ENCODE results near the gene CACNG5.

Gene CACNG5, protein sequence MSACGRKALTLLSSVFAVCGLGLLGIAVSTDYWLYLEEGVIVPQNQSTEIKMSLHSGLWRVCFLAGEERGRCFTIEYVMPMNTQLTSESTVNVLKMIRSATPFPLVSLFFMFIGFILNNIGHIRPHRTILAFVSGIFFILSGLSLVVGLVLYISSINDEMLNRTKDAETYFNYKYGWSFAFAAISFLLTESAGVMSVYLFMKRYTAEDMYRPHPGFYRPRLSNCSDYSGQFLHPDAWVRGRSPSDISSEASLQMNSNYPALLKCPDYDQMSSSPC

DNA sequence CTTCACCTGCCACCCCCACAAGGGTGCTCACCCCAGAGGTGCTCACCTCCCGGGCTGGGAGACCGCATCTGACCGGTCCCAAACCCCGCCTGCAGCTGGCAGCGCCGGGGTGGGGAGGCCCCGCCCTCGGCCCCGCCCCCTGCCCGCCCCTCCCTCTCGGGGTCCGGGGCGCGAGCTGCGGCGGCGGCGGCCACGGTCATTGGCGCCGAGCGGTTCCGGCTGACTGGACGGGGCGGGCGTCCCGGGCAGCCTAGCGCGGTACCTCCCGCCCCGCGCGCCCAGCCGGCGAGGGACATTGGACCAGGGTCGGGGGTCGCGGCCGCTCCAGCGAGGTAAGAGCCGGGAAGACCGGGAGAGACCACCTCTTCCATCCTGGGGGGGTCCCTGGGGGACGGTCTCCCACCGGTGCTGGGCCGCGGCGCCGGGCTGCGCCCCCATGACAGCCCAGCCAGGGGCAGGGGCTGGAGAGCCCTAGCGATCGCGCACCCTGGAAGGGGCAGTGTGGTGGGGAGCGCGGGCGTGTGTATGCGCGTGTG, at the start of gene CACNG5:
Gene CACNG5, plus strand, starts transcription at position 199 of the 536 bp plus-strand sequence. CDS start 42,216 bp downstream, outside the sequence.
- no peak for DNase-seq

DNA sequence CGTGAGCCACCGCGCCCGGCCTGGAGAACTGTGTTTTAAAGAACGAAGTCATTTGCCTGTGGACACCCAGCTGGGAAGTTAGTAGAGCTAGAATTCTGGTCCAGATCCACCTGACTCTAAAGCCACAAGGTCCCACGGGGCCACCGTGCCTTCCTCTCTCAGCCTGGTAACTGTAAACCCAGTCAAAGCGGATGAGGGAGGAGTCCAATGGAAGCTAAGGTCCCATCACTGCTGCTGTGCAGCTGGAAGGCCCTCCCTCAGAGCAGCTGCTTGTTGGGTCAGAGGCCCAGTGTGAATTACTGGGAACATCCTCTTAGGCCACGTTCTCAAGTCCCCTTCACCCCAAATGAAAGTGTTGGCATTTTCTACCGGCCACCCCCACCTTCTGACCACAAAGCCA, 48.8 kb upstream of the CACNG5 start:
- DNase-seq, result no peak

DNA sequence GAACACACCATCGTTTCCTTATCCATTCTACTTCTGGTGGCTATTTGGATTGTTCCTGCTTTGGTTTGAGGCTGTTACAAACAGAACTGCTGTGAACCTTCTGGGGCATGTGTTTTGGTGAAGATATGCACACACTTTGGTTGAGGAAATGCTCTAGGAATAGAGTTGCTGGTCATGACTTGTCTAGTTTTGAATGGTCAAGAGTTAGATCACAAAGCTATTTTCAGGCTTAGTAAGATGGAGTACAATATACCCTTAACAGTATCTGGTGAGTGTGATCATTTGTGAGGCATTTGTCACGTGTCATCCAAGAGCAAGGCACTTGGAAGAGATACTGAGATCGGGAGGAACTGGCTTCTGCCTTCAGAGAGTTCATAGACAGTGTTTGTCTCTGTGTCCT, 47.0 kb upstream of the CACNG5 start:
- DNase-seq, result no peak

DNA sequence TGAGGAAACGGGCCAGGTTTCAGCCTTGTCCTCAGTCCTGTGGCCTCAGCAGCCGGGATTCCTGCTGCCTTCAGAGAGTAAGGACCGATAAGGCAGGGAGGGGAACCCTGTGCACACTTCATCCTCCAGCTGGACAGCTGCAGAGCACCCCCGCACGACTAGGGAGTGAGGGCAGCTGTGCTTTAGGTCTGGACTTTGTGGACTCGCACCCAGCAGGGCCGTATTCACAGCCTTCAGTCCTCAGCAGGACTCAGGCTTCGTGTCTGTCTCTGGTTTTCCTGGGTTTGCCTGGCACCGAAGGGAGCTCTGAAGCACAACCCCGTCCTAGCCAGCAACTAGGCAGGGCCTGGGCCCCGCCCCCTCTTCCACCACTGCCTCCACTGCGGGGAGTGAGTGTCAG, 45.8 kb upstream of the CACNG5 start:
- DNase-seq, result no peak

DNA sequence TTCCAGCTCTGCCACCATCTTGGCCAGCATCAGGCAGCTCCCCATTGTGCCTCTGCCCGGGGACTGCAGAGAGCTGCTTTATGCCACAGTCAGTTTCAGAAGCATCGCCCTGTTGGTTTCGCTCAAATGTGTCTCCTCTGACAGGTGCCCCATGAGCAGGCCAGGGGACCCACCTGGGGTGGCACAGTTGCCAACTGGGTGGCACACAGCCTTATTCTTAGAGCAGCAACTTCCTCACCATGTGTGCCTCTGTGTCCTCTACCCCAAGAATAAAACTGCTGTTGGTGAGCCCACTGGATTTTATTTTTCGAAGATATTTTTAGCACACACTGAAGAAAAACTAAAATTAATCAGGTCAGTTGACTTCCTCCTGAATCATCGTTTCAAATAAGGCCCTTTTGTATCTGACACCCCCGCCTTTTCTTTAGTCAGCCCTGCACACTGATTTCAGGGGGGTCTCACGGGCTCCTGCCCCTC, 44.9 kb upstream of the CACNG5 start:
- no peak for DNase-seq

DNA sequence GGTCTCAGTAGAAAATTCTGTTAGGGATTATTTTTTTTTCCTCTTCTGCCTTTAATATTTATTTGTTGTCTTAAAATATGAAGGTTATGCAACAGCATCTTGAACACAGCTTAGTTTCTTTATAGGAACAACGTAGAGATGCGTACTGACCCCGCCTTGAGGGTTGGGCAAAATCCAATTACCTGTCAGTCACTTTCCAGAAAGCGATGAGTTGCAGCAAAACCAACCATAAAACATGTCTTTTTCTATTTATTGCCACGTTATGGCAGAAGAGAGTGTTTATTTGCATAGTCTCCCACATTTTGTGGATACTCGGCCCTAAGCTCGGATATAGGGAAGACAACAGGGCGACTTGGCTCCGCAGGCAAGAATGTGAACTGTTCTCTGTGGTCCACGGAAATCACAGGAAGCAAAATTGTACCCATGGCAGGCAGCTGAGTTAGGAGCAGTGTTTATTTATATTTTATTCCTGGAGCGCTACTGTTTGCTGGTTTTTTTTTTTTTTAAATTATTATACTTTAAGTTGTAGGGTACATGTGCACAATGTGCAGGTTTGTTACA, 44.3 kb upstream of the CACNG5 start:
- no peak for DNase-seq

DNA sequence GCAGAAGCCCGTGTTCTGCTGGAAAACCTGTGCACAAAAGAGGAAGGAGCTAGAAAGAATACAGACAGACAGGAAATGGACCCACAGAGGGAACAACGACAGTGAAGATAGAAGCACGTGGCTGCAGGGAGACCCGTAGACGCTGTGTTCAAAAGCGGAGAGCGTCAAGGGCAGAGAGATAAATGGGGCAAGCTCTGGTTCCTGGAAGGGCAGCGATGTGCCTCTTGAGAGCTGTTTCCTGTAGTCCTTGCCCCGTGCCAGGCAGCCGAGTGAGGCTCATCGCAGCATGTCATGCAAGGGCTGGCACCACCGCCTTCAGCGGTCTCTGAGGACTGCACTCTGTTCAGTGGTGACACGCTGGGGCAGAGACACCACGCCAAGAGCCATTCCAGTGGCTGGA, 43.6 kb upstream of the CACNG5 start:
- no peak for DNase-seq

DNA sequence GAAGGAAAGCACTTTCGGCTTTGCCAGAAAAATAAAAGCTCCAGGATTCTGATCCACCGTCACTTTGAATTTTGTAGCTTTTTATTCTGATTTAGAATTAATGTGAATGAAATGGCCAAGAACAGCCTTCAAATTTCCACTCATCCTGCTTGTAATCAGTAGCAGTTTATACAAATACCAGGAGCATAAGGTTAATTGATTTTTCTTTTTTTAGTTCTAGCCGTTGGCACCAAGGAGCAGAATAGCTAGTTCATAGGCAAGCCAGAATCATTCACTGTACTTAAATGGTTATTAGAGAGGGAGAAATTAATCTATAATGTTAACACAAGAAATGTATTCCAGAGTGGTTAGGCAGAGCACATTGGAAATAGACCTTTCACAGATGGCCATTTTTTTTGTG, 41.1 kb upstream of the CACNG5 start:
- no peak for DNase-seq

DNA sequence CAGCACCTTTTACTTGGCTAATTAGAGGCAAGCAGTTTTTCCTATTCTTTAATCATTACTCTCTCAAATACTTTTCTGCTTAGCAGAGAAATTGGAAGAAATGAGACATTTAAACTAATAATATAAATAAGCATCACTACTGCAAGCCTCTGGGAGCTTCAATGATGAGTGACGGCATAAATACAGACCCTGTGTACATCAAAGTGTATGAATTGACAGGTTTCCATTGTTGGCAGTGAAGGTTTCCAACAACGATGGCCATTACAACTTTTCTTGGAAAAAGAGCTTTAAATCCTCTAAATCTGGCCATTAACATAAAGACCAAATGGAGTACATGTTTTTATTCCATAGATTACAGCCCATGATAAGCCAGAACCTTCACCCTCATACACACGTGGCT, 39.4 kb upstream of the CACNG5 start:
- no peak for DNase-seq

DNA sequence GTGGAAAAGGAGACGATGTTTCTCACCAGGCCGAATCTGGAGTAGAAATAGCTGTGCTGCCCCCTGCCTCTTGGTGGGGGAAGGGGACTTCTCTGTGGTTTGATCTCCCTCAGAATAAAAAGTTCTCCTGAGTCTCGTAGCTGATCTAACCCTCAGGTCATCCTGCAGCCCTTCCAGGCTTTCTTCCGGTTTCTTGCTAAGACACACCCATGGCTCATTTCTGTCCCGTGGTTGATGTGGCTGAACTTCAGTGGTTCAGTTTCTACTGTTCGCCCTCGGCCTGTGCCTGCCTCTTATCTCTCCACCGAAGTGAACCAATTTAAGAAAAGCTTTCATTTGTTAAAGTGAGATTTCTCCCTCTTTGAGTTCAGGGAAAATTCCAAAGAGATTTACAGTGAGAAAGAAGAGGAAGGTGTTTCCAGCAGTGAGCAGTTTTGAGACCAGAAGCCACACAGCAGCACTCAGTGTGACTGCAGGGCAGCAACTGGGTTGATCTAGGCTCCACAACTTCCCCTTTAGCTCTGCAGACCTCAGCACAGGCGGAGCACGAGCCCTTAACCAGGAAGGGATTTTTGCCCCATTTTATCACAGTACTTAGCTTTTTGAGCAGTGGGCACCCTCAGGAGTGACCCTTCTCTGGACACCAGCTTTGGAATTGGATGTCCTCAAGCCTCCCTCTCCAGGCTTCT, 34.9 kb upstream of the CACNG5 start:
- DNase-seq, result no peak

DNA sequence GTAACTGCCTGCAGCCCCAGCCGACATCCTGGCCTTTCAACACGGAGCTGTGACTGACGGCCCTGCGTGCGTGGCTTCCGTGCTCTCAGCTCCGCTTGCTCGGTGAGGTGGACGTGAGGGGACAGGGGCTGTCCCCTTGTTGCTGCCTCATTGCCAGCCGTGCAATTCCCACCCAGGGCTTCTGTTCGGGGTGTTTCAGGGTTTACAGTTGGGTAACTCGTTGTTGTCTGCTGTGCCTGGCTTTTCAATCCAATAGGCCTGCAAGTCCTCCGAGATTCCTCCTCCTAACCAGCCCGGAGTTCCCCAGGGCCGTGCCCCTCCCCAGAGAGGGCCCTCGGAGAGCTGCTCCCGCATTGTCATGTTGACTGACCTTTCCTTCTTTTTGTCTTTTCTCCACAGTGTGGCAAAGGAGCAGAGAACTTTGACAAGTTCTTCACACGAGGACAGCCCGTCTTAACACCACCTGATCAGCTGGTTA, 31.4 kb upstream of the CACNG5 start:
- DNase-seq, result no peak

DNA sequence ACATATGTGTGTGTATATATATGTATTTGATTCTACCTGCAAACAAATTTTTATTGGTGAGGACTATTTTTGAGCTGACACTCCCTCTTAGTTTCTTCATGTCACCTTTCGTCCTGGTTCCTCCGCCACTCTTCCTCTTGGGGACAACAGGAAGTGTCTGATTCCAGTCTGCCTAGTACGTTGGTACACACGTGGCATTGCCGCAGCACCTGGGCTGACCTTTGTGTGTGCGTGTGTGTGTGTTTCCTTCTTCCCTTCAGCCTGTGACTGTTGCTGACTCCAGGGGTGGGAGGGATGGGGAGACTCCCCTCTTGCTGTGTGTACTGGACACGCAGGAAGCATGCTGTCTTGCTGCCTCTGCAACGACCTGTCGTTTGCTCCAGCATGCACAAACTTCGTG, 29.4 kb upstream of the CACNG5 start:
- DNase-seq, result no peak

DNA sequence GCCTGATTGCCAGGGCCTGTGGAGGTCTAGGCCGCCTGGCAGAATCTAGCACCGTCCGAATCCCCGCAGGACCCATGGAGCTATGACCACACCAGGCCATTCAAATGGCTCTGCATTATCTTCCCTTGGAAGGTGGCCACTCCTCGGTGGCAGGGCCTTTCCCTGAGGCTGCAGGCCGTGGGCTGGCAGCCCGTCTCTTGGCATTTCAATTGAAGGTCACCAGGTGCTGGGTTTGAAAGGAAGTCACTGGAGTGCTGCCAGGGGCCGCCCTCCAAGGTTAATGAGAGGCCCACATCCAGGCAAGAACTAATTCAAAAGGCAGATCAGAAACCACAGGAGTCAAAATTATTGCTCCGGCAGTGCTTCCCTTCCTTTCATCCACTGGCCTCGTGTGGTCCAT, 27.7 kb upstream of the CACNG5 start:
- DNase-seq, result no peak

DNA sequence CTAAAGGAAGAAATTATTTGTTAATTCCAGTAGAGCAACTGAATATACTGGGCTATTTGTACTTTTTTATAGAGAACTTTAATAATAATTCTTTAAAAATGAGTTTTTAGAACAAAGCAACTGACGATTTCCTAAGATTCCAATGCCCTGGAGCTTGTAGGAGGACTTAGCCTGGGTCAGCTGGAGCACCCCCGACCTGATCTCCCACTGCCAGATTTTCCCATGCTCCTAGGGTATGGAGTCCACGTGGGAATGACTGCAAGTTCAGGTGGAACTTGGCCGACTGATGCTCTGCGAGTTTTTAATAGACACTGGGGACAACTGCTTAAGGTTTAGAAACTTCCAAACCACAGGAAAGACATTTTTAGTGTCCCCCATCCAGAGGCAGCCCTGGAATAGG, 25.5 kb upstream of the CACNG5 start:
- DNase-seq, result no peak

DNA sequence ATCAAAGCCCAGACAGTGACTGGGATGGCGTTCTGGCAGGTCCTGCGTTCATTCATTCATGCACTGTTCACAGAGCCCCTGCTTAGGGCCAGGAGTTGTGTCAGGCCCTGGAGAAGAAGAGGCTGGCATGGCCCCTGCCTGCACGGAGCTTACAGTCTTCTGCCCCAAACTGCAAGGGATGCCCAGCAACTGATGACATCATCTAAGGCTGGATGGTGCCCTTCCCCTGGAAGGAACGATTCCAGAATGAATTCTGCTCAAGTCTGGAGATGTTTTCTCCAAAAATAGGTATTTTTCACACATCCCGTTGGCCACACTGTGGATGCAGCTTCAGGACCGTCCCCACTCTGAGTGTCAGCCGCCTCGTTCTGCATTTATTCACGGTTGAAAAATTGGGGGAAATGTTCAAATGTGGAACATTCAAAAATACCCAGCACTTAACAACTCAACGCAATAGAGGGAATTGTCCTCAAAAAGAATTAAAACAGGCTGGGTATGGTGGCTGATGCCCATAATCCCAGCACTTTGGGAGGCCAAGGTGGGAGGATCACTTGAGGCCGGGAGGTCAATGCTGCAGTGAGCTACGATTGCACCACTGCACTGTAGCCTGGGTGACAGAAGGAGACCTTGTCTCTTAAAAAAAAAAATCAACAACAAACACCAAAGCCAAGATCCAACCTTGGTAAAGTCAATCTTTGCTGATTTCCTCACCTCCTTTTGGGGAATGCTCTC, 23.8 kb upstream of the CACNG5 start:
- no peak for DNase-seq

DNA sequence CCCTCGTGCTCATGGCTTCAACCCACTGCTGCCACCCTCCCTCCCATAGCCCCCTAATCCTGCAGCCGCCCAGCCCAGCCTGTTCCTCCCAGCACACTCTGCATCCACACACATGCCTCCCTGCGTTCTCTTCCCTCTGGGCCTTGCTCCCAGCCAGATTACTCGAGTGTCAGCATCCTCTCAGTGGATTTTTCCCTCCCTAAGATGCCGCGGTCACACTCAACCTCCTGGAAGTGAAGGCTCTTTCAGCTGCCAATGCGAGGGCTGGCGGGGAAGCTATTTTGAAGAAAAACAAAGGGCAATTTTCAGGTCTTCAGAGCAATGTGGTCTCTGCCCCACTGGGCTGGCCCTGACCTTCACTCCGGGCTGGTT, 23.2 kb upstream of the CACNG5 start:
- no peak for DNase-seq

DNA sequence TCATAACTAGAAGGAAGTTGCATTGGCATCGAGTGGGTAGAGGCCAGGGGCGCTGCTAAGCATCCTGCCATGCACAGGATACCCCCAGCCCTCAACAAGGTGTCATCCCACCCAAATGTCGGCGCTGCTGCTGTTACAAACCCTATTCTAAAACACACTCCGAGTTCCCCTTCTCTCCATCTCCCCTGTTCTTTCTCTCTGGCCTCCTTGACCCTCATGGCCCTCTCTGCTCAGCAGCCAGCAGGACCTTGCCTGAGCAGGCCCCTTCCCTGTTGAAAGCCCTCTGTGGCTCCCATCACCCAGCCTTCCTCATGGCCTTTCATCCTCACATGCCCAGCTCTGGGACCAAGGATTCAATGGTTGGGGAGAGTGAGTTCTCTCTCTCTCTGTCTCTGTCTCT, 22.3 kb upstream of the CACNG5 start:
- DNase-seq, result no peak

DNA sequence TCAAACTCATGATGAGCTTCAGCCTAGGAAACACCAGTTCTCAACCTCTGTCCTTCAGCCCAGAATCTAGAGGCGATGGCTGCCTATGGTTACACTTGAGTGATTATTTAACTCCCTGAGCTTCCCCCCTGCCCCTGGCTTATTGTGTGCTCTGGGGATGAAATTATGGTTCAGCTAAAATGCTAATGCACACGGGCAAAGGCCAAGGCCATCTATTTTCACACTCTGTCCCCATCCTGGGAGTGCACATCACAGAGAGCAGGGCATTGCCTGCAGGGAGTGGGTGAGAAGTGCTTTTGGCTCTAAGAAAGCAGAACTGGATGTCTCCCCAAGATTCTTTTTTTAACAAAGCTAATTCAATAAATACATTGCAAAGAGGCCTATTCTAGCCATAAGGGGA, 21.6 kb upstream of the CACNG5 start:
- no peak for DNase-seq

DNA sequence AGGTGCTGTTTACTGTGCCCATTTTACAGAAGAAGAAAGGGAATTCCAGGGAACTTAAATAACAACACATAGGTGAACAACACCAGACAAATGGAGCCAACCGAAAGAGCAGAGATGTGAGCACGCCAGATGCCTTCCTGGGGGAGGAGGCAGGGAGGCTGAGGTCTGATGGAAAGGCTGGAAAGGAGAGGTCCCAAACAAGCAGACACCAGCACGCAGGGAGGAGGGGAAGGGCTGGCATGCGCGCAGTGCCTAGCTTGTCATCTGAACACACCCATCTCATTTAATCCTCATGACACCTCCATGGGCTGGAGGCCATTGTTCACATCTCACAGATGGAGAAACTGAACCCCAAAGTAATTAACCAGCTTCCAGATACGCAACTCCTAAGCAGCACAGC, 20.9 kb upstream of the CACNG5 start:
- DNase-seq, result no peak

DNA sequence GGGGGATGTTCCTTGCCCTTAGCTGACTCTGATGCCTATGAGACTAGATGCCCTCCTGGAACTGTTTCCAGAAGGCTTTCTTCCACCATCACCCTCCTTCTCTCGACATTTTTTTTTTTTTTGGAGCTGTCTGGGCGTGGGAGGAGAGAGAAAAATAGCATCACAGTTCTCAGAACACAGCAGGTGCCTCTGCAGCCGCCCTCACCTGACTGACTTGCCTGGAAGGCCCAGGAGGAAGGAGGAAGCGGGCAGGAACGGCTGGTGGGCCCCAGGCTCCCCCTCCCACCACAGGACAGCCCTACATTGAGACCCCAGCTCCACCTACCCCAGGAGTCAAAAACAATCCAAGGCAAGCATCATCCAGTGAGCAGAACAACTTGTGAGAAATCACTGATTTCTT, 20.3 kb upstream of the CACNG5 start:
- no peak for DNase-seq

DNA sequence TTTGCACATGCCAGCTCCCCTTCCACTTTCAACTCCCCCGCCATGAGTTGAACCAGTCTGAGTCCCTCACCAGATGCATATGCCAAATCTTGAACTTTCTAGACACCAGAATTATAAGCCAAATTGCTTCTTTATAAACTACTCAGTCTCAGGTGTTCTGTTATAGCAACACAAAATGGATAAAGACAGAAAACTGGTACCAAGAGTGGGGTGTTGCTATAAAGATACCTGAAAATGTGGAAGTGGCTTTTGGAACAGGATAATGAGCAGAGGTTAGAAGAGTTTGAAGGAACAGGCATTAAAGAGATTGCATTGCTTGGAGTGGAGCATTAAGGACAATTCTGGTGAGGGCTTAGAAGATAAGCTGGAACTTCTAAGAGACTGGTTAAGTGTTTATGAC, 17.2 kb upstream of the CACNG5 start:
- no peak for DNase-seq

DNA sequence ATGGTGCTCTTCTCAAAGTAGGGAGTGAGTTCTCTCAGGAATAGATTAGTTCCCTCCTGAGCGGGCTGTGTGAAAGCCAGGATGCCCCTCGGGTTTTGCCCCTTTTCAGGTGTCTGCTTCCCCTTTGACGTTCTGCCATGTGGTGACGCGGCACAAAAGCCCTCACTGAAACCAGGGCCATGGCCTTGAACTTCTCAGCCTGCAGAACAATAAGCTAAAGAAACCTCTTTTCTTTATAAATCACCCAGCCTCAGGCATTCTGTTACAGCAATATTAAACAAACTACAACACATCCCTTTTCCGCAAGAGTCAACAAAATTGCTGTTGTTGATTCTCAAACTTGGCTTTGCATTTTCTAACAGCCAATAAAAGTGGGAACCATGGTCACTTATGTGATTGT, 15.5 kb upstream of the CACNG5 start:
- DNase-seq, result no peak

DNA sequence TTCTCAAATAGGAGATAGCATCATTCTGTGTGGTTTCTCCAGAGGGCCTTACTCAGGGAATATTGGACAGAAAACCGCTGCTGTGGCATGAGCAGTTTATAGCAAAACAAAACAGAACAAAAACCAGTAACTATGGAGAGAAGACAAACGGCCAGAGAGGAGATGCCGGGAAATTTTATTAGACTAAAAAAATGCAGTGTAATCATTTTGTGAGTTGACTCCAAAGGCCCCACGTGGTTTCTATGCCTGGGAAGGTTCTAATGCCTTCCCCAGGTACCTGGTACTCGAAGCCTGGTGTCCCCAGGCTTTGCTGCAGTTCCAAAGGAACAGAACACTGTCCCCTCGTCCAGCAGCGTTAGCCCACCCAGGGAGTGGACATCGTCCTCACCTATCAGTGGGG, 12.9 kb upstream of the CACNG5 start:
- no peak for DNase-seq

Data from NCI-H446 treated with DMSO at 0.1 percent for 48 hours (cell line).